ENCODE data around the gene VAV3. TPM values are rescaled to one million over a fixed set of nuclear protein-coding genes. Genes with fewer than 3 reads are reported as not detected.

The VAV3 gene
- total RNA-seq, 1 donor from 2014 or later: 29.1 TPM

DNA sequence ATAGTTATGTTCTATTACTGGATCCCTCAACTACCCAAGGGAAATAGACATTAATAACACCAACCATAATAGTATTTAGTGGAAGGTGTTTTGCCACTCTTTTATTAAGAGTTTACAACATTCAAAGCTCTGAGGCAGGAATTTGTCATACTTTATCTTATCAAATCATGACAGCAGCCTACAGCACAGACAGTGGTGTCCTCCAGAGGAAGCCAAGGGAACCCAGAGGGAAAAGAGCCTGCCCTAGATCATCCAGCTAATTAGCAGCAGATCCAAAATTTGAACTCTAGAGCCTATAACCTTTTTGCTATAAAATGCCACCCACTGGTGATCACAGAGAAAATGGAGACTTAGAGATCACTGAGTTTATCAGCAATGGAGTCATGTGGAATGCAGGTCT, 18.2 kb downstream of the VAV3 start:
- TF ChIP-seq, protein P1, sequence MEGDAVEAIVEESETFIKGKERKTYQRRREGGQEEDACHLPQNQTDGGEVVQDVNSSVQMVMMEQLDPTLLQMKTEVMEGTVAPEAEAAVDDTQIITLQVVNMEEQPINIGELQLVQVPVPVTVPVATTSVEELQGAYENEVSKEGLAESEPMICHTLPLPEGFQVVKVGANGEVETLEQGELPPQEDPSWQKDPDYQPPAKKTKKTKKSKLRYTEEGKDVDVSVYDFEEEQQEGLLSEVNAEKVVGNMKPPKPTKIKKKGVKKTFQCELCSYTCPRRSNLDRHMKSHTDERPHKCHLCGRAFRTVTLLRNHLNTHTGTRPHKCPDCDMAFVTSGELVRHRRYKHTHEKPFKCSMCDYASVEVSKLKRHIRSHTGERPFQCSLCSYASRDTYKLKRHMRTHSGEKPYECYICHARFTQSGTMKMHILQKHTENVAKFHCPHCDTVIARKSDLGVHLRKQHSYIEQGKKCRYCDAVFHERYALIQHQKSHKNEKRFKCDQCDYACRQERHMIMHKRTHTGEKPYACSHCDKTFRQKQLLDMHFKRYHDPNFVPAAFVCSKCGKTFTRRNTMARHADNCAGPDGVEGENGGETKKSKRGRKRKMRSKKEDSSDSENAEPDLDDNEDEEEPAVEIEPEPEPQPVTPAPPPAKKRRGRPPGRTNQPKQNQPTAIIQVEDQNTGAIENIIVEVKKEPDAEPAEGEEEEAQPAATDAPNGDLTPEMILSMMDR (IDR thresholded peaks at IDR 0.05): no peak
- POLR2A ChIA-PET: interaction anchor here (0.8 kb wide), 1 partner anchor 17 kb away, joined by 3 read pairs; no protein-coding TSS in a partner anchor
- no peak for DNase-seq
- Mint-ChIP-seq H3K27me3 (no peaks in the 10 kb centered on the region), H3K4me3 (no peak overlapping the region), H3K4me1 (peaks cover 74% of the 10 kb centered on the region), H3K27ac (no peak overlapping the region), H3K36me3 (ENCODE audit: low read depth) (peaks cover 6% of the 10 kb centered on the region), H3K9me3 (no peaks in the 10 kb centered on the region)
- CTCF ChIA-PET: no interaction called here
- intact Hi-C loops (cut with micrococcal nuclease): no loop called here
- ATAC-seq (ENCODE audit: low read depth): no peak

DNA sequence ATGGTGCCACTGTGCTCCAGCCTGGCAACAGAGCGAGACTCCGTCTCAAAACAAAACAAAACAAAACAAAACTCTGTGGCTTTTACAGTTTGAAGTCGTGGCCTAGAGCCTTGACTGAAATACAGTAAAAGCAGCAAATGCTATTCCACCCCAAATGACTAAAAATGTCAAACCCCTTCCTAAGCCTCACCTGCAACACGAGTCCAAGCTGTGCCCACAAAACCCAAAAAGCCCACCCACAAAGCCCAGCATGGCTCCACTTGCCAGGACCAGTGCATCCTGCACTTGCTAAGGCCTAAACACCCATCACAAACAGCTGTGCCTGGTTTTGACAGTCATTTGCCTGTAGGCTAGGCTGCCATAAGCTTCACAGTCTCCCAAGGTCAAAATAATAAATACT, 21.3 kb downstream of the VAV3 start:
- Mint-ChIP-seq H3K36me3 (ENCODE audit: low read depth) (peaks cover 11% of the 10 kb centered on the region), H3K27ac (peak overlapping the region; percentile 50), H3K27me3 (no peaks in the 10 kb centered on the region), H3K9me3 (no peaks in the 10 kb centered on the region), H3K4me1 (peaks cover 74% of the 10 kb centered on the region), H3K4me3 (no peak overlapping the region)
- CTCF ChIA-PET: no interaction called here
- POLR2A ChIA-PET: no interaction called here
- no peak for DNase-seq
- intact Hi-C loops (cut with micrococcal nuclease): no loop called here
- no peak for ATAC-seq (ENCODE audit: low read depth)
- TF ChIP-seq, protein P1 (IDR thresholded peaks at IDR 0.05): no peak

DNA sequence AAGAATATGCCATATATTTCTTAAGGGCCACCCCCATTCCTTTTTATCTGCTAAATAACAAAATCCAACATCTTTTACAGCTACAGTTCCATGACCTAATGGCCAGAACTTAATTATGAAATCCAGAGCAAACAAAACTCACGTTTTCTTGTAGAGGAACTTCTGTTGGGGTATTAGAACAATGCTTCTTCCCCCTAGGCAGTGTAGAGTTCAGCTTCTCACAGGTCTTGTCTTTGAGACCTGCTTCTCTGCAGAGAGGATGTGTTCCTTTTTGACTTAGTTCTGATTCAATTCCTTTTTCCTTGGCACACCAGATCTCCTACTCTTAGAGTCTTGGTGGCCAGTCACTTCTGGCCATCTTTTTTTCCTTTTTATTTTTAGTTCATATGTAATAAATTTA, 22.2 kb downstream of the VAV3 start:
- ChIA-PET POLR2A (no interaction called here), CTCF (no interaction called here)
- Mint-ChIP-seq H3K27ac (peak overlapping the region; percentile 46), H3K36me3 (ENCODE audit: low read depth) (peaks cover 11% of the 10 kb centered on the region), H3K9me3 (no peaks in the 10 kb centered on the region), H3K4me3 (no peak overlapping the region), H3K27me3 (no peaks in the 10 kb centered on the region), H3K4me1 (peaks cover 75% of the 10 kb centered on the region)
- ATAC-seq (ENCODE audit: low read depth) (no peak), DNase-seq (no peak)
- TF ChIP-seq, protein P1 (IDR thresholded peaks at IDR 0.05): no peak
- intact Hi-C loops (cut with micrococcal nuclease): loop anchor here (1.0 kb wide), 1 partner anchor 7 kb away; no protein-coding TSS in a partner anchor

DNA sequence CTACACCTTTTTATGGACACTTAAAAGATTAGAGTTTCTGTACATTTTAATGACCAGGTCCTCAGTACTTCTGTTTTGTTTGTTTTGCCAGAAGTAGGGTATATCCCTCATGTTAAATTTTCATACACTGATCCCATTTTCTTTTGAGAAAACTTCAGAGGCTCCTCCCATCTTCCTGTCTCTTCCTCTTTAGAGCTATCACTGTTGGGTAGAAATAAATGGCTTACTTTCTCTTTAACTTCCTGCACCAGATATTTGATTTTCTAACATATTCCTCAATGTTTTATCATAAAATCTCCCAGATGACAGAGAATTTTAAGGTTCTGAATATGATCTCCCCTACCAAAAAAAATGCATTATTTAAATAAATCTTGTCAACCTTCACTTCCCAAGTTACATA, 23.4 kb downstream of the VAV3 start:
- DNase-seq: no peak
- TF ChIP-seq, protein P1 (IDR thresholded peaks at IDR 0.05): no peak
- Mint-ChIP-seq H3K27me3 (no peaks in the 10 kb centered on the region), H3K36me3 (ENCODE audit: low read depth) (peaks cover 11% of the 10 kb centered on the region), H3K4me1 (peaks cover 73% of the 10 kb centered on the region), H3K4me3 (no peak overlapping the region), H3K27ac (peak overlapping the region; percentile 36), H3K9me3 (no peaks in the 10 kb centered on the region)
- ChIA-PET CTCF (interaction anchor here (1.9 kb wide), 1 partner anchor 159 kb away, joined by 9 read pairs; no protein-coding TSS in a partner anchor), POLR2A (no interaction called here)
- ATAC-seq (ENCODE audit: low read depth): no peak
- intact Hi-C loops (cut with micrococcal nuclease): no loop called here

DNA sequence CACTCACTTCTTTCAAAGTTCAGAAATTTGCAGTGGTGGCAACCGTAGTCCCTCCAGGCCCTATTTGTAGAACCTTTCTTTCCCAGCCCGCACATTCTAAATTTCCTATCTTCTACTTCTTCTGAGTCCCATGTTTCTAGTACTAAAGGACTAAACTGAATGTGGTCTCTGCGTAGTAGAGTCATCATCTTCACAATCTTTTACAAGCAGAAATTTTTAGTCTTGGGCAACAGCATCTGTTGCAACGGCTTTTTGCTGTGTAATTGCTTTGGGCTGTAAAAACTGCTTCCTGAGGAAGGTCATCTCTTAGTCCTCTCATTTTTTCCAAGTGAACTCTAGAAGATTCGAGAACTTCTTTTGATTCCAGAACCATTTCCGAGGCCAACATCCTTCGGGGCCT, 23.9 kb downstream of the VAV3 start:
- Mint-ChIP-seq H3K27me3 (no peaks in the 10 kb centered on the region), H3K9me3 (no peaks in the 10 kb centered on the region), H3K4me1 (peaks cover 73% of the 10 kb centered on the region), H3K4me3 (no peak overlapping the region), H3K36me3 (ENCODE audit: low read depth) (peaks cover 11% of the 10 kb centered on the region), H3K27ac (no peak overlapping the region)
- ChIA-PET POLR2A (interaction anchor here (1.5 kb wide), 1 partner anchor 23 kb away, joined by 6 read pairs; no protein-coding TSS in a partner anchor), CTCF (interaction anchor here (1.9 kb wide), 1 partner anchor 159 kb away, joined by 9 read pairs; no protein-coding TSS in a partner anchor)
- intact Hi-C loops (cut with micrococcal nuclease): no loop called here
- no peak for DNase-seq
- TF ChIP-seq, protein P1 (IDR thresholded peaks at IDR 0.05): no peak
- no peak for ATAC-seq (ENCODE audit: low read depth)

Data from activated B cell treated with CpG ODN at 0.5 μM for 24 hours (primary cell).